Caco-2 (cell line): ENCODE measurements around the gene CPA2. TPM values are rescaled to one million over a fixed set of nuclear protein-coding genes. Genes with fewer than 3 reads are reported as not detected.
"Not testable (repeated sequence)": the region's sequence is repeated elsewhere in the genome, so short reads cannot be mapped to it uniquely, and the experiment has no call there.

Experiments
- BruUV-seq: library from RNA; stranded (reverse); fragments of 400-500 nt; replicated peaks from 2 replicates; lab custom pipeline; 2021; lab: Mats Ljungman, UMichigan
- CTCF ChIA-PET: fragments of 300-600 bp; sonication (Branson Sonifier 250); formaldehyde crosslinking; loops from one replicate; lab custom pipeline; 2022; ENCODE audit warnings: antibody characterized with exemption; lab: Charles Lee
- POLR2A ChIA-PET: fragments of 300-600 bp; sonication (Branson Sonifier 250); formaldehyde crosslinking; loops from one replicate; lab custom pipeline; 2022; ENCODE audit warnings: antibody characterized with exemption; lab: Charles Lee
- DNase-seq, 2 experiments: peaks; one replicate each; pipeline versions ENCODE4 v3.0.0 to v3.0.0-alpha.2; 2020 to 2022
- H3K27me3 ChIP-seq: replicated peaks from 2 replicates; pipeline ENCODE4 v1.6.0; 2011; ENCODE audit warnings: low read length; ENCODE audit not compliant: control insufficient read depth, insufficient read depth
- H3K36me3 ChIP-seq: 2 replicates; pipeline ENCODE4 v1.5.1; 2011; ENCODE audit warnings: low read length; ENCODE audit not compliant: control insufficient read depth, insufficient read depth
- H3K4me1 ChIP-seq: fragments of 250-450 bp; sonication (Bioruptor Pico); 2 replicates; pipeline ENCODE4 v1.5.1; 2020; ENCODE audit warnings: mild to moderate bottlenecking
- H3K4me3 ChIP-seq: 2 replicates; pipeline ENCODE4 v1.5.1; 2011; ENCODE audit warnings: low read depth, mild to moderate bottlenecking, control low read depth, low read length
- H3K9me3 ChIP-seq: fragments of 250-450 bp; sonication (Bioruptor Pico); 2 replicates; pipeline ENCODE4 v1.5.1; 2020; ENCODE audit warnings: mild to moderate bottlenecking, moderate library complexity
- H3K27ac Mint-ChIP-seq: one replicate; pipeline ENCODE4 v1.8.0; 2022; ENCODE audit warnings: mixed read lengths; ENCODE audit not compliant: unreplicated experiment
- H3K27me3 Mint-ChIP-seq: one replicate; pipeline ENCODE4 v1.8.0; 2022; ENCODE audit warnings: mixed read lengths; ENCODE audit not compliant: insufficient read depth, unreplicated experiment
- H3K36me3 Mint-ChIP-seq: one replicate; pipeline ENCODE4 v1.8.0; 2022; ENCODE audit warnings: mild to moderate bottlenecking, mixed read lengths; ENCODE audit not compliant: insufficient read depth, unreplicated experiment
- H3K4me1 Mint-ChIP-seq: one replicate; pipeline ENCODE4 v1.8.0; 2022; ENCODE audit warnings: low read depth, mixed read lengths; ENCODE audit not compliant: unreplicated experiment
- H3K4me3 Mint-ChIP-seq: one replicate; pipeline ENCODE4 v1.8.0; 2022; ENCODE audit warnings: mild to moderate bottlenecking, moderate library complexity, mixed read lengths; ENCODE audit not compliant: unreplicated experiment
- H3K9me3 Mint-ChIP-seq: one replicate; pipeline ENCODE4 v1.8.0; 2022; ENCODE audit warnings: mixed read lengths; ENCODE audit not compliant: unreplicated experiment
- intact Hi-C: fragments of 100-400 bp; cut with micrococcal nuclease; formaldehyde crosslinking; loops from one replicate; pipeline ENCODE4 v1.10.0; 2022; ENCODE audit not compliant: unreplicated experiment
- total RNA-seq: library from RNA; stranded (reverse); gene quantifications from 2 replicates; pipeline ENCODE4 v1.2.3, GENCODE V29; 2022
- TF ChIP-seq, protein P1 (sequence below), 2 experiments: fragments of 200-600 bp in 1 of 2; IDR thresholded peaks; 1 replicate in 1 of 2; 2 replicates in 1 of 2; pipeline versions ENCODE4 v1.5.1 to v1.8.0; 2011 to 2022; ENCODE audit warnings: antibody characterized with exemption in 1 of 2, control low read depth in 1 of 2, inconsistent platforms in 1 of 2, low read depth in 1 of 2, low read length in 1 of 2, mild to moderate bottlenecking in 1 of 2, moderate library complexity in 1 of 2; ENCODE audit not compliant: insufficient read depth in 1 of 2, severe bottlenecking in 1 of 2, unreplicated experiment in 1 of 2

Gene CPA2
- total RNA-seq, 1 experiment from 2014 or later, result 26.1 TPM

DNA sequence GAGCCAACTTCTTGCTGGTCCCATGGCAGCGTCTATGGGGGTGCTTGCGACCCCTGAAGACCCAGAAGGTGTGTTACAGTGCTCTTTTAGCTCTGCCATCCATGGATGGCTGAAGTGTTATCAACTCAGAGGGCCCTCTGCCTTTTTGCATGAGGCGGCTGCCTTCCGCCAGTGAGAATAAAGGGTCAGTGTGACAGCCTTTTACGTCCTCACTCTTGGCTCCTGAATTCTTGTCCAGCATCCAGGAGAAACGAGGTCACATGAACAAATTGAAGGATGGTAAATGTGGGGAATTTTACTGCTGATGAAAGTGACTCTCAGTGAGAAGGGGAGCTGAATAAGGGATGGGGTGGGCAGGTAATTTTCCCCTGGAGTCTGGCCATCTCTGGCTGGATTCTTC, 34.9 kb upstream of the CPA2 start:
- DNase-seq, result no peak
- no peak overlapping the region for H3K4me3 Mint-ChIP-seq
- Histone ChIP-seq H3K27me3 (no peaks in the 10 kb centered on the region), H3K4me3 (no peak overlapping the region), H3K4me1 (no peaks in the 10 kb centered on the region), H3K9me3 (no peaks in the 10 kb centered on the region), H3K36me3 (no peaks in the 10 kb centered on the region)
- H3K36me3 Mint-ChIP-seq, result no peaks in the 10 kb centered on the region
- peaks cover 12% of the 10 kb centered on the region for H3K9me3 Mint-ChIP-seq
- ChIA-PET POLR2A (no interaction called here), CTCF (no interaction called here)
- H3K27me3 Mint-ChIP-seq, result no peaks in the 10 kb centered on the region
- no peak overlapping the region for H3K27ac Mint-ChIP-seq
- TF ChIP-seq, protein P1, sequence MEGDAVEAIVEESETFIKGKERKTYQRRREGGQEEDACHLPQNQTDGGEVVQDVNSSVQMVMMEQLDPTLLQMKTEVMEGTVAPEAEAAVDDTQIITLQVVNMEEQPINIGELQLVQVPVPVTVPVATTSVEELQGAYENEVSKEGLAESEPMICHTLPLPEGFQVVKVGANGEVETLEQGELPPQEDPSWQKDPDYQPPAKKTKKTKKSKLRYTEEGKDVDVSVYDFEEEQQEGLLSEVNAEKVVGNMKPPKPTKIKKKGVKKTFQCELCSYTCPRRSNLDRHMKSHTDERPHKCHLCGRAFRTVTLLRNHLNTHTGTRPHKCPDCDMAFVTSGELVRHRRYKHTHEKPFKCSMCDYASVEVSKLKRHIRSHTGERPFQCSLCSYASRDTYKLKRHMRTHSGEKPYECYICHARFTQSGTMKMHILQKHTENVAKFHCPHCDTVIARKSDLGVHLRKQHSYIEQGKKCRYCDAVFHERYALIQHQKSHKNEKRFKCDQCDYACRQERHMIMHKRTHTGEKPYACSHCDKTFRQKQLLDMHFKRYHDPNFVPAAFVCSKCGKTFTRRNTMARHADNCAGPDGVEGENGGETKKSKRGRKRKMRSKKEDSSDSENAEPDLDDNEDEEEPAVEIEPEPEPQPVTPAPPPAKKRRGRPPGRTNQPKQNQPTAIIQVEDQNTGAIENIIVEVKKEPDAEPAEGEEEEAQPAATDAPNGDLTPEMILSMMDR (IDR thresholded peaks at IDR 0.05; ENCODE audit: insufficient read depth in 1 of 2, low read depth in 1 of 2, low read length in 1 of 2, severe bottlenecking in 1 of 2, unreplicated experiment in 1 of 2), result no peak
- intact Hi-C loops, result no loop called here
- BruUV-seq, result no TSS peak
- H3K4me1 Mint-ChIP-seq, result peaks cover 7% of the 10 kb centered on the region

GRCh38 chr7:130232209-130232608, 34.5 kb upstream of the CPA2 start:
- H3K27ac Mint-ChIP-seq, result no peak overlapping the region
- H3K4me3 Mint-ChIP-seq, result no peak overlapping the region
- no peaks in the 10 kb centered on the region for H3K36me3 Mint-ChIP-seq
- BruUV-seq, result no TSS peak
- DNase-seq, result no peak
- CTCF ChIA-PET, result no interaction called here
- no peaks in the 10 kb centered on the region for H3K4me1 ChIP-seq
- H3K36me3 ChIP-seq, result no peaks in the 10 kb centered on the region
- H3K27me3 ChIP-seq, result no peaks in the 10 kb centered on the region
- H3K4me1 Mint-ChIP-seq, result peaks cover 6% of the 10 kb centered on the region
- intact Hi-C loops, result no loop called here
- peaks cover 3% of the 10 kb centered on the region for H3K27me3 Mint-ChIP-seq
- H3K9me3 ChIP-seq, result no peaks in the 10 kb centered on the region
- TF ChIP-seq, protein P1 (IDR thresholded peaks at IDR 0.05; ENCODE audit: insufficient read depth in 1 of 2, low read depth in 1 of 2, low read length in 1 of 2, severe bottlenecking in 1 of 2, unreplicated experiment in 1 of 2), result no peak
- POLR2A ChIA-PET, result no interaction called here
- H3K4me3 ChIP-seq, result no peak overlapping the region
- H3K9me3 Mint-ChIP-seq, result peaks cover 10% of the 10 kb centered on the region

DNA sequence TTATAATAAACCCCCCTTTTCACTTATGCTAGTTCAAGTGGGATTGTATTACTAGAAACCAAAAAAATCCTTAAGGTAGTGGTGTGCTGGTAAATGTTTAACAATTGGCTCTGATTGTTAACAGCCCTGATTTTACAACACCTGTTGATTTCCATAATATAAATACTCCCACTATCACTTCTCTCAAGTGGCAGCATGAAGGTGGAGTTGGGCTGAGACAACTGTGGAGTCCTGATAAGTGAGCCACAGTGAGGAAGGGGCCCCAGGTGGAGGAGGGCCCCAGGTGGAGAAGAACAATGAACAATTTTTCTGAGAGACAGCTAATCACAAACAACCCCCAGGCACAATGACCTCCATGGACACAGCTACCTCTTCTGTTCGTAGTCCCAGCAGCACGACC, 32.6 kb upstream of the CPA2 start:
- intact Hi-C loops, result no loop called here
- BruUV-seq, result no TSS peak
- H3K27ac Mint-ChIP-seq, result no peak overlapping the region

DNA sequence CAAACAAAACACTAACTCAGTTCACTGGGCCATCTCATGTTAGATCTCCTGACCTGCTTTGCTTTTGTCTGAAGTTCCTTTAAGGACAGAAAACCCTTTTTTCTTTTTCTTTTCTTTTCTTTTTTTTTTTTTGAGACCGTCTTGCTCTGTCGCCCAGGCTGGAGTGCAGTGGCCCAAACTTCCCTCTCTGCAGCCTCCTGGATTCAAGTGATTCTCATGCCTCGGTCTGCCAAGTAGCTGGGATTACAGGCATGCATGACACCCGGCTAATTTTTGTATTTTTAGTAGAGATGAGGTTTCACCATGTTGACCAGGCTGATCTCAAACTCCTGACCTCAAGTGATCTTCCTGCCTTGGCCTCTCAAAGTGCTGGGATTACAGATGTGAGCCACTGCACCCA, 30.3 kb upstream of the CPA2 start:
- POLR2A ChIA-PET, result interaction anchor here (1.1 kb wide), 1 partner anchor 31 kb away, joined by 3 read pairs; the partner anchor contains the start of gene TMEM209
- intact Hi-C loops, H3K4me1 ChIP-seq, H3K9me3 ChIP-seq, H3K4me1 Mint-ChIP-seq, CTCF ChIA-PET, DNase-seq, H3K4me3 Mint-ChIP-seq, H3K36me3 Mint-ChIP-seq, H3K27me3 Mint-ChIP-seq, H3K27ac Mint-ChIP-seq, H3K4me3 ChIP-seq, BruUV-seq, H3K9me3 Mint-ChIP-seq, H3K36me3 ChIP-seq, H3K27me3 ChIP-seq: not testable (repeated sequence)

More for the DNA sequence above, 32.6 kb upstream of the CPA2 start:
- no peaks in the 10 kb centered on the region for H3K36me3 ChIP-seq
- TF ChIP-seq, protein P1 (IDR thresholded peaks at IDR 0.05; ENCODE audit: insufficient read depth in 1 of 2, low read depth in 1 of 2, low read length in 1 of 2, severe bottlenecking in 1 of 2, unreplicated experiment in 1 of 2), result no peak
- Mint-ChIP-seq H3K36me3 (no peaks in the 10 kb centered on the region), H3K27me3 (peaks cover 3% of the 10 kb centered on the region), H3K9me3 (peaks cover 10% of the 10 kb centered on the region), H3K4me1 (peaks cover 6% of the 10 kb centered on the region), H3K4me3 (no peak overlapping the region)
- no peak for DNase-seq
- no peaks in the 10 kb centered on the region for H3K27me3 ChIP-seq
- ChIA-PET CTCF (no interaction called here), POLR2A (no interaction called here)
- H3K9me3 ChIP-seq, result no peaks in the 10 kb centered on the region; the same call in 1 of the 2 replicates
- H3K4me1 ChIP-seq, result no peaks in the 10 kb centered on the region
- H3K4me3 ChIP-seq, result no peak overlapping the region
